Effector memory CD8-positive, alpha-beta T cell (primary cell): ENCODE data around the gene TPD52L3.

Experiments
- ATAC-seq: fragments of 150-1000 bp; cut with Tn5 transposase; replicated peaks from 2 replicates; pipeline ENCODE4 v1.10.0; 2021; ENCODE audit warnings: mild to moderate bottlenecking, moderate library complexity
- DNase-seq, 3 experiments: peaks; one replicate each; pipeline ENCODE4 v3.0.0; 2021
- H3K27ac Mint-ChIP-seq, 2 donors: one replicate each; pipeline ENCODE4 v1.8.0; 2022; ENCODE audit warnings: mild to moderate bottlenecking in 2 of 2, mixed read lengths in 2 of 2, moderate library complexity in 2 of 2
- H3K27me3 Mint-ChIP-seq, 2 donors: one replicate each; pipeline ENCODE4 v1.8.0; 2022; ENCODE audit warnings: mixed read lengths in 2 of 2
- H3K36me3 Mint-ChIP-seq: one replicate; pipeline ENCODE4 v1.8.0; 2022; ENCODE audit warnings: mild to moderate bottlenecking, moderate library complexity, mixed read lengths; ENCODE audit not compliant: insufficient read depth
- H3K4me1 Mint-ChIP-seq, 2 donors: one replicate each; pipeline ENCODE4 v1.8.0; 2022; ENCODE audit warnings: low read depth in 2 of 2, mixed read lengths in 2 of 2
- H3K4me3 Mint-ChIP-seq, 2 donors: one replicate each; pipeline ENCODE4 v1.8.0; 2022; ENCODE audit warnings: mild to moderate bottlenecking in 2 of 2, mixed read lengths in 2 of 2, moderate library complexity in 2 of 2
- H3K9me3 Mint-ChIP-seq, 2 donors: one replicate each; pipeline ENCODE4 v1.8.0; 2022; ENCODE audit warnings: mixed read lengths in 2 of 2
- total RNA-seq, 9 experiments: gene quantifications; one replicate each; lab custom pipeline; 2026; lab: John Stamatoyannopoulos, UW

Gene TPD52L3
- 0 to 0.10 (median 0) reads per million in 9 experiments for total RNA-seq

- ATAC-seq (no peak), DNase-seq (no peak)
- Mint-ChIP-seq H3K9me3 (no peaks in the 10 kb centered on the region), H3K27ac (no peak within 1 kb of the TSS), H3K4me3 (no peak within 1 kb of the TSS), H3K27me3 (peaks cover 36 to 65% of the 10 kb centered on the region in 2 donors), H3K36me3 (no peaks in the 10 kb centered on the region), H3K4me1 (no peaks in the 10 kb centered on the region)
Observed at GRCh38 chr9:6328103-6328502, at the start of gene TPD52L3. TSS of gene TPD52L3 (plus strand) at chr9:6328375. CDS start at chr9:6328596, 221 bp downstream.

GRCh38 chr9:6301858-6302257, 26.3 kb upstream of the TPD52L3 start:
- H3K9me3 Mint-ChIP-seq = no peaks in the 10 kb centered on the region
- DNase-seq = no peak

GRCh38 chr9:6302417-6302816, 25.8 kb upstream of the TPD52L3 start:
- H3K27me3 Mint-ChIP-seq = peaks cover 24 to 31% of the 10 kb centered on the region in 2 donors
- no peak for DNase-seq
- H3K4me1 Mint-ChIP-seq = no peaks in the 10 kb centered on the region
- ATAC-seq = no peak
- no peaks in the 10 kb centered on the region for H3K36me3 Mint-ChIP-seq
- no peak overlapping the region for H3K4me3 Mint-ChIP-seq
- no peaks in the 10 kb centered on the region for H3K9me3 Mint-ChIP-seq
- H3K27ac Mint-ChIP-seq = no peak overlapping the region

More at GRCh38 chr9:6301858-6302257, 26.3 kb upstream of the TPD52L3 start:
- Mint-ChIP-seq H3K36me3 (no peaks in the 10 kb centered on the region), H3K4me3 (no peak overlapping the region), H3K27me3 (peaks cover 21 to 27% of the 10 kb centered on the region in 2 donors), H3K27ac (no peak overlapping the region), H3K4me1 (no peaks in the 10 kb centered on the region)
- ATAC-seq = no peak

- Mint-ChIP-seq H3K27me3 (peaks cover 24 to 26% of the 10 kb centered on the region in 2 donors), H3K9me3 (no peaks in the 10 kb centered on the region), H3K36me3 (no peaks in the 10 kb centered on the region), H3K4me1 (no peaks in the 10 kb centered on the region), H3K4me3 (no peak overlapping the region), H3K27ac (no peak overlapping the region)
- no peak for ATAC-seq
- DNase-seq = no peak
Observed at GRCh38 chr9:6304232-6304631, 23.9 kb upstream of the TPD52L3 start.

GRCh38 chr9:6305954-6306563, 22.1 kb upstream of the TPD52L3 start:
- H3K27me3 Mint-ChIP-seq = peaks cover 24 to 26% of the 10 kb centered on the region in 2 donors
- H3K4me1 Mint-ChIP-seq = no peaks in the 10 kb centered on the region
- ATAC-seq = peak; percentile 27
- no peak overlapping the region for H3K4me3 Mint-ChIP-seq
- H3K27ac Mint-ChIP-seq = no peak overlapping the region
- H3K36me3 Mint-ChIP-seq = no peaks in the 10 kb centered on the region
- no peaks in the 10 kb centered on the region for H3K9me3 Mint-ChIP-seq
- DNase-seq = no peak

- ATAC-seq (no peak), DNase-seq (no peak)
- H3K4me3 Mint-ChIP-seq = no peak overlapping the region
- H3K4me1 Mint-ChIP-seq = no peaks in the 10 kb centered on the region
- no peak overlapping the region for H3K27ac Mint-ChIP-seq
- H3K9me3 Mint-ChIP-seq = no peaks in the 10 kb centered on the region
- H3K27me3 Mint-ChIP-seq = peaks cover 26% of the 10 kb centered on the region in 2 donors
- H3K36me3 Mint-ChIP-seq = no peaks in the 10 kb centered on the region
Observed at GRCh38 chr9:6307551-6308096, 20.6 kb upstream of the TPD52L3 start.

- peaks cover 43 to 63% of the 10 kb centered on the region in 2 donors for H3K27me3 Mint-ChIP-seq
- no peak overlapping the region for H3K4me3 Mint-ChIP-seq
- no peaks in the 10 kb centered on the region for H3K4me1 Mint-ChIP-seq
- DNase-seq = no peak
- no peak for ATAC-seq
- no peak overlapping the region for H3K27ac Mint-ChIP-seq
- no peaks in the 10 kb centered on the region for H3K36me3 Mint-ChIP-seq
- peaks cover 0 to 3% of the 10 kb centered on the region in 2 donors for H3K9me3 Mint-ChIP-seq
Observed at GRCh38 chr9:6330958-6331634, 2.9 kb downstream of the TPD52L3 start.

- no peak for DNase-seq
- no peak for ATAC-seq
- Mint-ChIP-seq H3K4me3 (no peak overlapping the region), H3K27ac (no peak overlapping the region), H3K36me3 (no peaks in the 10 kb centered on the region), H3K27me3 (peaks cover 55 to 72% of the 10 kb centered on the region in 2 donors), H3K9me3 (peaks cover 0 to 3% of the 10 kb centered on the region in 2 donors), H3K4me1 (no peaks in the 10 kb centered on the region)
Observed at GRCh38 chr9:6334305-6334704, 6.1 kb downstream of the TPD52L3 start.

GRCh38 chr9:6348766-6349165, 20.6 kb downstream of the TPD52L3 start:
- DNase-seq = no peak
- no peak for ATAC-seq
- Mint-ChIP-seq H3K27ac (no peak overlapping the region), H3K9me3 (no peaks in the 10 kb centered on the region), H3K36me3 (no peaks in the 10 kb centered on the region), H3K27me3 (peaks cover 21 to 24% of the 10 kb centered on the region in 2 donors), H3K4me1 (no peaks in the 10 kb centered on the region), H3K4me3 (no peak overlapping the region)

- Mint-ChIP-seq H3K4me1 (peaks cover 2 to 3% of the 10 kb centered on the region in 2 donors), H3K9me3 (no peaks in the 10 kb centered on the region), H3K36me3 (no peaks in the 10 kb centered on the region), H3K27ac (no peak overlapping the region), H3K4me3 (no peak overlapping the region), H3K27me3 (peaks cover 19 to 20% of the 10 kb centered on the region in 2 donors)
- DNase-seq (no peak), ATAC-seq (no peak)
Observed at GRCh38 chr9:6351737-6352136, 23.6 kb downstream of the TPD52L3 start.

GRCh38 chr9:6354072-6354686, 26.0 kb downstream of the TPD52L3 start:
- DNase-seq = peak; percentile 37 to 42 (median 41)
- H3K4me1 Mint-ChIP-seq = peaks cover 2 to 3% of the 10 kb centered on the region in 2 donors

GRCh38 chr9:6355728-6356127, 27.6 kb downstream of the TPD52L3 start:
- DNase-seq (no peak), ATAC-seq (no peak)
- H3K4me1 Mint-ChIP-seq = peaks cover 2 to 3% of the 10 kb centered on the region in 2 donors
- H3K27ac Mint-ChIP-seq = no peak overlapping the region
- H3K36me3 Mint-ChIP-seq = no peaks in the 10 kb centered on the region
- H3K9me3 Mint-ChIP-seq = no peaks in the 10 kb centered on the region
- peaks cover 7 to 19% of the 10 kb centered on the region in 2 donors for H3K27me3 Mint-ChIP-seq
- no peak overlapping the region for H3K4me3 Mint-ChIP-seq

More at GRCh38 chr9:6354072-6354686, 26.0 kb downstream of the TPD52L3 start:
- no peak overlapping the region for H3K27ac Mint-ChIP-seq
- no peaks in the 10 kb centered on the region for H3K36me3 Mint-ChIP-seq
- no peak overlapping the region for H3K4me3 Mint-ChIP-seq
- H3K27me3 Mint-ChIP-seq = peaks cover 7 to 19% of the 10 kb centered on the region in 2 donors
- ATAC-seq = peak; percentile 92
- H3K9me3 Mint-ChIP-seq = no peaks in the 10 kb centered on the region

- no peak for ATAC-seq
- no peaks in the 10 kb centered on the region for H3K9me3 Mint-ChIP-seq
- no peak for DNase-seq
- no peak overlapping the region for H3K4me3 Mint-ChIP-seq
- no peaks in the 10 kb centered on the region for H3K36me3 Mint-ChIP-seq
- peaks cover 2 to 3% of the 10 kb centered on the region in 2 donors for H3K4me1 Mint-ChIP-seq
- peaks cover 7 to 19% of the 10 kb centered on the region in 2 donors for H3K27me3 Mint-ChIP-seq
- no peak overlapping the region for H3K27ac Mint-ChIP-seq
Observed at GRCh38 chr9:6356441-6356840, 28.3 kb downstream of the TPD52L3 start.
